K562 (cell line): ENCODE measurements around the gene HPCAL1. TPM values are rescaled to one million over a fixed set of nuclear protein-coding genes. Genes with fewer than 3 reads are reported as not detected.

Source experiments
- ATAC-seq: fragments of 200-7000 bp; cut with Tn5 transposase; 3 replicates; pipeline ENCODE4 v1.9.1; 2020; ENCODE audit warnings: moderate library complexity
- BruUV-seq: library from RNA; stranded (reverse); fragments of 400-500 nt; replicated peaks from 2 replicates; lab custom pipeline; 2021; lab: Mats Ljungman, UMichigan
- CTCF ChIA-PET: fragments of 300-600 bp; formaldehyde crosslinking; extraction: SDS; loops from one replicate; lab custom pipeline; 2021; ENCODE audit warnings: low intra/inter-chr PET ratio; lab: Yijun Ruan, JAX
- POLR2A ChIA-PET: fragments of 300-600, 350-650 bp; sonication (Branson Sonifier 250); formaldehyde crosslinking; extraction: SDS; loops from one replicate; lab custom pipeline; 2021; ENCODE audit warnings: antibody characterized with exemption, inconsistent platforms; lab: Yijun Ruan, JAX
- DNase-seq, 4 experiments: peaks; one replicate each; pipeline versions ENCODE4 v3.0.0 to v3.0.0-alpha.2; 2011 to 2018; ENCODE audit warnings: low spot score in 3 of 4, mixed read lengths in 3 of 4; ENCODE audit errors: extremely low read depth in 1 of 4
- FAIRE-seq: peaks from 2 replicates; lab custom pipeline; 2011; peaks lifted over from hg19 to GRCh38; lab: Jason Lieb, UNC
- H2AFZ ChIP-seq: 2 replicates; pipeline ENCODE4 v1.6.0; 2011; ENCODE audit warnings: low read depth, low read length, control low read depth, inconsistent platforms
- H3K27ac ChIP-seq: fragments of 200-600 bp; 3 replicates; pipeline ENCODE4 v1.8.0; 2011; ENCODE audit warnings: low read depth, mild to moderate bottlenecking, control low read depth, inconsistent platforms, low read length, moderate library complexity, mixed read lengths; ENCODE audit errors: extremely low read depth
- H3K27me3 ChIP-seq, 2 experiments: fragments of 300-600 bp in 1 of 2; 2 replicates in 1 of 2; 3 replicates in 1 of 2; pipeline versions ENCODE4 v1.6.0 to v1.8.0; 2011; ENCODE audit warnings: inconsistent platforms in 2 of 2, low read length in 2 of 2, mild to moderate bottlenecking in 1 of 2, mixed read lengths in 1 of 2, moderate library complexity in 1 of 2; ENCODE audit not compliant: control insufficient read depth in 2 of 2, insufficient read depth in 2 of 2
- H3K36me3 ChIP-seq: fragments of 300-600 bp; 3 replicates; pipeline ENCODE4 v1.8.0; 2011; ENCODE audit warnings: mild to moderate bottlenecking, low read length, inconsistent platforms; ENCODE audit not compliant: control insufficient read depth, insufficient read depth
- H3K4me1 ChIP-seq, 2 experiments: fragments of 200-600 bp in 1 of 2; replicated peaks in 1 of 2; 2 replicates in 1 of 2; 3 replicates in 1 of 2; pipeline versions ENCODE4 v1.5.1 to v1.8.0; 2011; ENCODE audit warnings: inconsistent platforms in 2 of 2, low read length in 2 of 2, mild to moderate bottlenecking in 1 of 2, mixed read lengths in 1 of 2, moderate library complexity in 1 of 2; ENCODE audit not compliant: control insufficient read depth in 2 of 2, insufficient read depth in 2 of 2
- H3K4me2 ChIP-seq: 2 replicates; pipeline ENCODE4 v1.6.1; 2011; ENCODE audit warnings: low read length, control low read depth, inconsistent platforms, mixed read lengths; ENCODE audit not compliant: insufficient read depth
- H3K4me3 ChIP-seq: fragments of 200-600 bp; sonication (generic), shearing (Covaris generic); 2 replicates; pipeline ENCODE4 v1.5.1; 2016; ENCODE audit warnings: control low read depth, inconsistent platforms
- H3K79me2 ChIP-seq: fragments of 200-600 bp; 3 replicates; pipeline ENCODE4 v1.8.0; 2011; ENCODE audit warnings: low read length, inconsistent platforms; ENCODE audit not compliant: control insufficient read depth, insufficient read depth
- H3K9ac ChIP-seq, 2 experiments: 2 replicates each; pipeline versions ENCODE4 v1.6.0 to v1.6.1; 2011; ENCODE audit warnings: low read depth in 2 of 2, low read length in 2 of 2, control low read depth in 1 of 2, inconsistent platforms in 1 of 2, mild to moderate bottlenecking in 1 of 2, mixed read lengths in 1 of 2; ENCODE audit not compliant: insufficient read depth in 1 of 2
- H3K9me1 ChIP-seq: one replicate; pipeline ENCODE4 v1.6.0; 2011; ENCODE audit warnings: inconsistent platforms, mild to moderate bottlenecking, low read length, moderate library complexity; ENCODE audit not compliant: control insufficient read depth, insufficient read depth
- H3K9me3 ChIP-seq: replicated peaks from 2 replicates; pipeline ENCODE4 v1.5.1; 2011; ENCODE audit warnings: low read depth, low read length, inconsistent platforms; ENCODE audit not compliant: control insufficient read depth, insufficient read depth
- H4K20me1 ChIP-seq: replicated peaks from 2 replicates; pipeline ENCODE4 v1.6.1; 2011; ENCODE audit warnings: low read length, inconsistent platforms, mixed read lengths; ENCODE audit not compliant: control insufficient read depth, insufficient read depth
- ATF7 ChIP-seq: fragments of 450-650 bp; IDR thresholded peaks from 2 replicates; pipeline ENCODE4 v1.7.1; 2014; ENCODE audit warnings: mild to moderate bottlenecking, moderate library complexity
- CBFB ChIP-seq: sonication (generic); formaldehyde crosslinking; IDR thresholded peaks from 2 replicates; pipeline ENCODE4 v1.4.0; 2020; ENCODE audit warnings: mild to moderate bottlenecking, missing genetic modification reagents
- FOXK2 ChIP-seq, 2 experiments: fragments of 450-650 bp; IDR thresholded peaks in 1 of 2; conservative IDR thresholded peaks in 1 of 2; 2 replicates each; pipeline ENCODE4 v1.6.1; 2016; ENCODE audit warnings: low read depth in 2 of 2, mild to moderate bottlenecking in 1 of 2
- FUS ChIP-seq: fragments of 200-400 bp; formaldehyde crosslinking; optimal IDR thresholded peaks from 2 replicates; pipeline ENCODE3; 2017; ENCODE audit warnings: low read depth, low read length
- HDAC6 ChIP-seq: IDR thresholded peaks from 2 replicates; pipeline ENCODE4 v1.6.1; 2012; ENCODE audit warnings: low read depth, mild to moderate bottlenecking, control low read depth, inconsistent platforms, low read length, moderate library complexity
- HNRNPK ChIP-seq: fragments of 200-400 bp; formaldehyde crosslinking; IDR thresholded peaks from one replicate; pipeline ENCODE4 v1.6.1; 2018; ENCODE audit warnings: mild to moderate bottlenecking, low read depth, low read length; ENCODE audit not compliant: poor library complexity, severe bottlenecking
- HNRNPUL1 ChIP-seq: fragments of 200-400 bp; formaldehyde crosslinking; IDR thresholded peaks from 2 replicates; pipeline ENCODE4 v1.6.1; 2017; ENCODE audit warnings: low read length
- PTRF ChIP-seq: fragments of 450-650 bp; IDR thresholded peaks from 2 replicates; pipeline ENCODE4 v1.6.1; 2016; ENCODE audit warnings: mild to moderate bottlenecking, missing genetic modification characterization, missing compliant biosample characterization
- SIN3A ChIP-seq, 2 experiments: fragments of 150-350 bp in 1 of 2; IDR thresholded peaks; 2 replicates each; pipeline ENCODE4 v1.6.1; 2011 to 2016; ENCODE audit warnings: borderline replicate concordance in 2 of 2, low read depth in 2 of 2, low read length in 2 of 2, mild to moderate bottlenecking in 2 of 2, moderate library complexity in 2 of 2; ENCODE audit not compliant: control insufficient read depth in 1 of 2
- SRF ChIP-seq, 2 experiments: fragments of 250-450, 450-650 bp in 1 of 2; sonication (Bioruptor Pico) in 1 of 2; sonication (generic) in 1 of 2; formaldehyde crosslinking; IDR thresholded peaks; 2 replicates each; pipeline versions ENCODE4 v1.5.0 to v1.5.1; 2020 to 2022; ENCODE audit warnings: mild to moderate bottlenecking in 1 of 2, missing genetic modification reagents in 1 of 2
- TCFL5 ChIP-seq: fragments of 250-450 bp; sonication (Bioruptor Pico); conservative IDR thresholded peaks from 2 replicates; pipeline ENCODE4 v1.6.1; 2021; ENCODE audit warnings: mild to moderate bottlenecking, moderate library complexity, matching md5 sums
- TEAD1 ChIP-seq, 2 experiments: fragments of 450-650 bp in 1 of 2; sonication (generic) in 1 of 2; formaldehyde crosslinking; IDR thresholded peaks; 2 replicates each; pipeline versions ENCODE4 v1.4.0 to v1.8.0; 2020 to 2022; ENCODE audit warnings: mild to moderate bottlenecking in 2 of 2, missing genetic modification reagents in 1 of 2
- ZNF395 ChIP-seq: fragments of 200-800 bp; sonication (Bioruptor generic); IDR thresholded peaks from 2 replicates; pipeline ENCODE4 v1.6.1; 2017; ENCODE audit warnings: missing genetic modification characterization, missing compliant biosample characterization
- WGBS: fragments of 100-300 bp; shearing (Covaris generic); methylation state at CpG from one replicate; pipeline ENCODE4 v1.1.6; 2016; ENCODE audit warnings: low coverage, mixed read lengths; ENCODE audit not compliant: insufficient coverage; ENCODE audit errors: missing lambda C conversion rate; 5-methylcytosine and 5-hydroxymethylcytosine counted together
- in situ Hi-C: fragments of 300-500 bp; cut with MboI; formaldehyde crosslinking; loops from 4 replicates; pipeline ENCODE4 v1.15.0; 2018; ENCODE audit warnings: inconsistent platforms, mixed read lengths
- intact Hi-C: fragments of 100-400 bp; cut with micrococcal nuclease; formaldehyde crosslinking; loops from 2 replicates; pipeline ENCODE4 v1.14.2; 2022
- polyA plus RNA-seq, 8 experiments: library from polyadenylated mRNA; depleted of rRNA in 4 of 8; stranded (reverse) in 5 of 8; unstranded in 3 of 8; fragments of >200 nt; fragmentation: Nextera tagmentation in 2 of 8; fragmentation: Illumina TruSeq in 1 of 8; extraction: Ambion mirVana in 2 of 8; extraction: Trizol in 1 of 8; gene quantifications; 2 replicates each; pipeline versions ENCODE4 v1.2.1 to v1.2.3, GENCODE V29; 2011 to 2014; ENCODE audit warnings: inconsistent platforms in 1 of 8, missing spikeins in 1 of 8
- total RNA-seq, 7 experiments: library from RNA; depleted of rRNA in 6 of 7; stranded (reverse); fragments of >200 nt in 6 of 7; fragmentation: Illumina TruSeq in 2 of 7; extraction: Trizol in 2 of 7; gene quantifications; 2 replicates each; pipeline versions ENCODE4 v1.2.1 to v1.2.3, GENCODE V29; 2011 to 2021; ENCODE audit warnings: low replicate concordance in 1 of 7
- TF ChIP-seq, protein P1 (sequence below): fragments of 450-650 bp; formaldehyde crosslinking; IDR thresholded peaks from 2 replicates; pipeline ENCODE4 v1.4.0; 2022; ENCODE audit warnings: missing genetic modification characterization
- TF ChIP-seq, protein P2 (sequence below): IDR thresholded peaks from 3 replicates; pipeline ENCODE4 v1.6.1; 2011; ENCODE audit warnings: borderline replicate concordance, mild to moderate bottlenecking; ENCODE audit not compliant: insufficient read length, insufficient read depth
- TF ChIP-seq, protein P3 (sequence below): fragments of 200-400 bp; formaldehyde crosslinking; IDR thresholded peaks from 2 replicates; pipeline ENCODE4 v1.6.1; 2017; ENCODE audit warnings: mild to moderate bottlenecking, low read depth, low read length, moderate library complexity

The HPCAL1 gene
- total and polyA plus RNA-seq, 9 of the 15 experiments (the other 6 are each of a cell fraction or from before 2014, with no cell fraction given), result 2.7 to 65.5 (median 23.9) TPM

GRCh38 chr2:10460366-10460796, 157.7 kb downstream of the HPCAL1 start:
- ATAC-seq, result peak; percentile 68
- no peak for TF ChIP-seq TCFL5 (CRISPR knock-in tag)
- no peak for TF ChIP-seq HDAC6
- no peak for TF ChIP-seq HNRNPUL1
- TF ChIP-seq ZNF395 (CRISPR knock-in tag), result no peak
- TF ChIP-seq CBFB (CRISPR knock-in tag), result no peak
- TF ChIP-seq ATF7, result no peak
- no peak for TF ChIP-seq FUS
- no peak for TF ChIP-seq HNRNPK
- TF ChIP-seq, protein P1, sequence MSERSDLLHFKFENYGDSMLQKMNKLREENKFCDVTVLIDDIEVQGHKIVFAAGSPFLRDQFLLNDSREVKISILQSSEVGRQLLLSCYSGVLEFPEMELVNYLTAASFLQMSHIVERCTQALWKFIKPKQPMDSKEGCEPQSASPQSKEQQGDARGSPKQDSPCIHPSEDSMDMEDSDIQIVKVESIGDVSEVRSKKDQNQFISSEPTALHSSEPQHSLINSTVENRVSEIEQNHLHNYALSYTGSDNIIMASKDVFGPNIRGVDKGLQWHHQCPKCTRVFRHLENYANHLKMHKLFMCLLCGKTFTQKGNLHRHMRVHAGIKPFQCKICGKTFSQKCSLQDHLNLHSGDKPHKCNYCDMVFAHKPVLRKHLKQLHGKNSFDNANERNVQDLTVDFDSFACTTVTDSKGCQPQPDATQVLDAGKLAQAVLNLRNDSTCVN, result no peak
- TF ChIP-seq FOXK2 (conservative IDR thresholded peaks at IDR 0.05 in 1 of 2, IDR thresholded peaks at IDR 0.05 in 1 of 2; ENCODE audit: low read depth in 2 of 2), result no peak
- TF ChIP-seq, protein P2, sequence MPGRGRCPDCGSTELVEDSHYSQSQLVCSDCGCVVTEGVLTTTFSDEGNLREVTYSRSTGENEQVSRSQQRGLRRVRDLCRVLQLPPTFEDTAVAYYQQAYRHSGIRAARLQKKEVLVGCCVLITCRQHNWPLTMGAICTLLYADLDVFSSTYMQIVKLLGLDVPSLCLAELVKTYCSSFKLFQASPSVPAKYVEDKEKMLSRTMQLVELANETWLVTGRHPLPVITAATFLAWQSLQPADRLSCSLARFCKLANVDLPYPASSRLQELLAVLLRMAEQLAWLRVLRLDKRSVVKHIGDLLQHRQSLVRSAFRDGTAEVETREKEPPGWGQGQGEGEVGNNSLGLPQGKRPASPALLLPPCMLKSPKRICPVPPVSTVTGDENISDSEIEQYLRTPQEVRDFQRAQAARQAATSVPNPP, result no peak
- no peak for TF ChIP-seq TEAD1 (CRISPR knock-in tag; IDR thresholded peaks at IDR 0.05)
- no peak for TF ChIP-seq SRF (CRISPR knock-in tag; IDR thresholded peaks at IDR 0.05)
- no peak for TF ChIP-seq SIN3A (IDR thresholded peaks at IDR 0.05; ENCODE audit: borderline replicate concordance in 2 of 2, control insufficient read depth in 1 of 2, low read depth in 2 of 2, low read length in 2 of 2)
- TF ChIP-seq, protein P3, sequence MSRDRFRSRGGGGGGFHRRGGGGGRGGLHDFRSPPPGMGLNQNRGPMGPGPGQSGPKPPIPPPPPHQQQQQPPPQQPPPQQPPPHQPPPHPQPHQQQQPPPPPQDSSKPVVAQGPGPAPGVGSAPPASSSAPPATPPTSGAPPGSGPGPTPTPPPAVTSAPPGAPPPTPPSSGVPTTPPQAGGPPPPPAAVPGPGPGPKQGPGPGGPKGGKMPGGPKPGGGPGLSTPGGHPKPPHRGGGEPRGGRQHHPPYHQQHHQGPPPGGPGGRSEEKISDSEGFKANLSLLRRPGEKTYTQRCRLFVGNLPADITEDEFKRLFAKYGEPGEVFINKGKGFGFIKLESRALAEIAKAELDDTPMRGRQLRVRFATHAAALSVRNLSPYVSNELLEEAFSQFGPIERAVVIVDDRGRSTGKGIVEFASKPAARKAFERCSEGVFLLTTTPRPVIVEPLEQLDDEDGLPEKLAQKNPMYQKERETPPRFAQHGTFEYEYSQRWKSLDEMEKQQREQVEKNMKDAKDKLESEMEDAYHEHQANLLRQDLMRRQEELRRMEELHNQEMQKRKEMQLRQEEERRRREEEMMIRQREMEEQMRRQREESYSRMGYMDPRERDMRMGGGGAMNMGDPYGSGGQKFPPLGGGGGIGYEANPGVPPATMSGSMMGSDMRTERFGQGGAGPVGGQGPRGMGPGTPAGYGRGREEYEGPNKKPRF, result no peak
- TF ChIP-seq PTRF, result no peak

More at GRCh38 chr2:10460366-10460796, 157.7 kb downstream of the HPCAL1 start:
- H3K36me3 ChIP-seq, result no peaks in the 10 kb centered on the region
- in situ Hi-C loops (no loop called here), intact Hi-C loops (no loop called here)
- no peaks in the 10 kb centered on the region for H3K79me2 ChIP-seq
- POLR2A ChIA-PET, result interaction anchor here (5.0 kb wide), 1 partner anchor 11 kb away, joined by 54 read pairs; the partner anchor contains the start of gene ODC1
- peaks cover 31 to 58% of the 10 kb centered on the region in 2 experiments for H3K27me3 ChIP-seq
- H3K4me2 ChIP-seq, result peak overlapping the region; percentile 50
- H3K27ac ChIP-seq, result no peak overlapping the region
- H2AFZ ChIP-seq, result peak overlapping the region; percentile 60
- H3K4me3 ChIP-seq, result no peak overlapping the region
- no peaks in the 10 kb centered on the region for H3K9me3 ChIP-seq
- H3K4me1 ChIP-seq, result peaks cover 0 to 4% of the 10 kb centered on the region in 2 experiments; a peak in 2 of 5 replicates
- H3K9ac ChIP-seq, result peak overlapping the region in 1 of 2 experiments; percentile 66; a peak in 2 of 4 replicates
- peaks cover 5% of the 10 kb centered on the region for H3K9me1 ChIP-seq
- H4K20me1 ChIP-seq, result peaks cover 11% of the 10 kb centered on the region; the same call in 1 of the 2 replicates
- FAIRE-seq (no peak), DNase-seq (no peak)
- no TSS peak for BruUV-seq
- 7% methylated on average over 17 of the region's 17 CpGs for WGBS
- CTCF ChIA-PET, result no interaction called here
